Peyer's patch (tissue), 4 donors: ENCODE measurements around the gene INTU.

Experiments
- POLR2A ChIP-seq, 2 donors: fragments of 450-650 bp; IDR thresholded peaks; one replicate each; pipeline ENCODE4 v1.5.1; 2017; ENCODE audit warnings: antibody characterized with exemption in 2 of 2, mild to moderate bottlenecking in 2 of 2, moderate library complexity in 2 of 2
- TF ChIP-seq, protein P1 (sequence below), 6 experiments: fragments of 450-650 bp in 4 of 6; fragments of 200-600 bp in 2 of 6; sonication (generic) in 1 of 6; IDR thresholded peaks; one replicate each; pipeline ENCODE4 v1.5.1; 2017 to 2019; ENCODE audit warnings: antibody characterized with exemption in 6 of 6, mild to moderate bottlenecking in 3 of 6, moderate library complexity in 1 of 6

DNA sequence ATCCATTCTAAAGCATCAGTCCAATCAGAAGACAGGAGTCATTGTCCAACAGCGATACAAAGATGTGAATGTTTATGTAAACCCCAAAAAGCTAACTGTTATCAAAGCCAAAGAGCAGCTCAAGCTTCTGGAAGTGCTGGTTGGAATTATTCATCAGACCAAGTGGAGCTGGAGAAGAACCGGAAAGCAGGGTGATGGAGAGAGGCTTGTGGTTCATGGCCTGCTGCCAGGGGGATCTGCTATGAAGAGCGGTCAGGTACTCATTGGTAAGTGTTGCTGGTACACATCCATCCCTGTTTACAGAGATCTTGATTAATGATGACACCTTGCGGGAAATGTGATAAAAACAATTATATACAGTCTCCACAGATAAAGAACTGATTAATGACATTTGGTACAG lies 11.0 kb downstream of the INTU start:
- TF ChIP-seq POLR2A (IDR thresholded peaks at IDR 0.05) = no peak
- TF ChIP-seq, protein P1, sequence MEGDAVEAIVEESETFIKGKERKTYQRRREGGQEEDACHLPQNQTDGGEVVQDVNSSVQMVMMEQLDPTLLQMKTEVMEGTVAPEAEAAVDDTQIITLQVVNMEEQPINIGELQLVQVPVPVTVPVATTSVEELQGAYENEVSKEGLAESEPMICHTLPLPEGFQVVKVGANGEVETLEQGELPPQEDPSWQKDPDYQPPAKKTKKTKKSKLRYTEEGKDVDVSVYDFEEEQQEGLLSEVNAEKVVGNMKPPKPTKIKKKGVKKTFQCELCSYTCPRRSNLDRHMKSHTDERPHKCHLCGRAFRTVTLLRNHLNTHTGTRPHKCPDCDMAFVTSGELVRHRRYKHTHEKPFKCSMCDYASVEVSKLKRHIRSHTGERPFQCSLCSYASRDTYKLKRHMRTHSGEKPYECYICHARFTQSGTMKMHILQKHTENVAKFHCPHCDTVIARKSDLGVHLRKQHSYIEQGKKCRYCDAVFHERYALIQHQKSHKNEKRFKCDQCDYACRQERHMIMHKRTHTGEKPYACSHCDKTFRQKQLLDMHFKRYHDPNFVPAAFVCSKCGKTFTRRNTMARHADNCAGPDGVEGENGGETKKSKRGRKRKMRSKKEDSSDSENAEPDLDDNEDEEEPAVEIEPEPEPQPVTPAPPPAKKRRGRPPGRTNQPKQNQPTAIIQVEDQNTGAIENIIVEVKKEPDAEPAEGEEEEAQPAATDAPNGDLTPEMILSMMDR (IDR thresholded peaks at IDR 0.05) = no peak
